ENCODE results near the gene DYNLL2.
"Not testable (repeated sequence)": the region's sequence is repeated elsewhere in the genome, so short reads cannot be mapped to it uniquely, and the experiment has no call there.

Gene DYNLL2

DNA sequence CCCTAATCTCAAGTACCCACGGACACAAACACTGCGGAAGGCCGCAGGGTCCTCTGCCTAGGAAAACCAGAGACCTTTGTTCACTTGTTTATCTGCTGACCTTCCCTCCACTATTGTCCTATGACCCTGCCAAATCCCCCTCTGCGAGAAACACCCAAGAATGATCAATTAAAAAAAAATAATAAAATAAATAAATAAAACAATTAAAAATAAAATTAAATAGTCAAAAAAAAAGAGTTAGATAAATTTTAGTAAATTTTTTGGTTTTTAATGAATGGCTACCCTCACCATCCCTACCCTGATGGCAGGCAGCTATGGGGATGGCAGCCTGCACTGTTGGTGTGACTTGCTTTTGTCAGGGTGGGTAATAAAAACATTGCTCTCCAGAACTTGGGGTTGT is 60.1 kb downstream of the DYNLL2 start:
- H3K4me3 Mint-ChIP-seq; H3K27ac Mint-ChIP-seq; DNase-seq (ENCODE audit: low spot score in 2 of 2); ATAC-seq (ENCODE audit: low read depth); H3K4me1 Mint-ChIP-seq; H3K36me3 Mint-ChIP-seq: not testable (repeated sequence)
- peaks cover 20% of the 10 kb centered on the region for H3K9me3 Mint-ChIP-seq
- H3K27me3 Mint-ChIP-seq: peaks cover 11% of the 10 kb centered on the region

DNA sequence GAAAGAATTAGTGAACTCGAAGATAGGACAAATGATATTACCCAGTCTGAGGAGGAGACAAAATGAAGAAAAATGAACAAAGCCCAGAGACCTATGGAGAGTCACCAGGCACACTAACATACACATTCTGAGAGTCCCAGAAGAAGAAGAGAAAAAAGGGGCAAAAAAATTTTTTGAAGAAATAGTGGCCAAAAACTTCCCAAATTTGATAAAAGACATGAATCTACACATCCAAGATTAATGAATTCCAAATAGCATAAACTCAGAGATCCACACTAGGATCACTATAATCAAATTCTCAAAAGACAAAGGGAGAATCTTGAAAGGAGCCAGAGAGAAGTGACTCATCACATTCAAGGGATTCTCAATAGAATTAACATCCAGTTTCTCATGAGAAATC is 61.6 kb downstream of the DYNLL2 start:
- Mint-ChIP-seq H3K9me3 (peaks cover 20% of the 10 kb centered on the region), H3K4me1 (no peaks in the 10 kb centered on the region), H3K4me3 (no peak overlapping the region), H3K27me3 (peaks cover 16% of the 10 kb centered on the region), H3K27ac (no peak overlapping the region), H3K36me3 (peaks cover 7% of the 10 kb centered on the region)
- no peak for ATAC-seq (ENCODE audit: low read depth)
- no peak for DNase-seq (ENCODE audit: low spot score in 2 of 2)
